A549 (cell line): ENCODE results near the gene BAIAP2L1.

Experiments used
- BHLHE40 ChIP-seq: IDR thresholded peaks from 2 replicates; pipeline ENCODE4 v1.6.1; 2012; ENCODE audit warnings: low read depth, low read length, inconsistent platforms
- CBX2 ChIP-seq: fragments of 200-600 bp; sonication (generic); IDR thresholded peaks from 2 replicates; pipeline ENCODE4 v1.6.1; 2016; ENCODE audit warnings: low read depth, mild to moderate bottlenecking, borderline replicate concordance
- EHMT2 ChIP-seq: fragments of 200-600 bp; sonication (generic); IDR thresholded peaks from 2 replicates; pipeline ENCODE4 v1.6.1; 2016; ENCODE audit warnings: antibody characterized with exemption, low read depth, mild to moderate bottlenecking, moderate library complexity
- JUNB ChIP-seq: fragments of >200 bp; sonication (Bioruptor Twin); formaldehyde crosslinking; IDR thresholded peaks from 2 replicates; pipeline ENCODE4 v1.6.1; 2016
- KDM1A ChIP-seq: fragments of 200-600 bp; sonication (generic); IDR thresholded peaks from 2 replicates; pipeline ENCODE4 v1.6.1; 2016; ENCODE audit warnings: low read depth, mild to moderate bottlenecking
- KDM5A ChIP-seq: fragments of 200-600 bp; sonication (generic); IDR thresholded peaks from 2 replicates; pipeline ENCODE4 v1.6.1; 2016; ENCODE audit warnings: antibody characterized with exemption, mild to moderate bottlenecking
- POLR2A ChIP-seq: IDR thresholded peaks from 2 replicates; pipeline ENCODE4 v1.6.1; 2012; ENCODE audit warnings: mild to moderate bottlenecking, low read length
- POLR2AphosphoS2 ChIP-seq: conservative IDR thresholded peaks from 2 replicates; pipeline ENCODE4 v1.6.1; 2012; ENCODE audit warnings: low read length, improper control_type of control experiment, inconsistent platforms
- RARB ChIP-seq: fragments of 250-450 bp; sonication (Bioruptor Pico); IDR thresholded peaks from 2 replicates; pipeline ENCODE4 v1.8.0; 2021; ENCODE audit warnings: mild to moderate bottlenecking, moderate library complexity
- REST ChIP-seq: fragments of 200-600 bp; sonication (generic); IDR thresholded peaks from 2 replicates; pipeline ENCODE4 v1.6.1; 2016; ENCODE audit warnings: antibody characterized with exemption, mild to moderate bottlenecking, moderate library complexity
- SMC3 ChIP-seq: fragments of >200 bp; sonication (Bioruptor Twin); formaldehyde crosslinking; IDR thresholded peaks from 3 replicates; pipeline ENCODE4 v1.6.1; 2018; ENCODE audit warnings: inconsistent platforms
- USF2 ChIP-seq: fragments of 450-650 bp; IDR thresholded peaks from 2 replicates; pipeline ENCODE4 v1.6.1; 2014; ENCODE audit warnings: antibody characterized with exemption
- TF ChIP-seq, protein P1 (sequence below): fragments of >200 bp; sonication (Bioruptor Twin); formaldehyde crosslinking; IDR thresholded peaks from 3 replicates; pipeline ENCODE4 v1.5.1; 2016
- TF ChIP-seq, protein P2 (sequence below): IDR thresholded peaks from 2 replicates; pipeline ENCODE4 v1.6.1; 2012

DNA sequence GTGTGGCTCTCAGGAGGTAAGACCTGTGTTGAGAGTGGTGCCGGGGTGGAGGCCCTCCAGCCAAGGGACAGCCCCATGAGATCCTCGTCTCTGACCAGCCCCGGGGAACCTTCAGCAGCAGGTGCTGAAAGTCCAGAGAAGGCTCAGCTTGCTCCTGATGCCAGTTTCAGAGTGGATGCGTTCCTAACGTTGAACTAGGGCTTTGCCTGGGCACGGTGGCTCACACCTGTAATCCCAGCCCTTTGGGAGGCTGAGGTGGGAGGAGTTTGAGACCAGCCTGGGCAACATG, 45.7 kb downstream of the BAIAP2L1 start:
- TF ChIP-seq POLR2A (no peak), REST (no peak), JUNB (no peak), USF2 (no peak), KDM5A (no peak), CBX2 (no peak), SMC3 (no peak), EHMT2 (no peak), BHLHE40 (no peak), KDM1A (no peak), POLR2AphosphoS2 (no peak), RARB (CRISPR knock-in tag) (no peak)
- TF ChIP-seq, protein P1, sequence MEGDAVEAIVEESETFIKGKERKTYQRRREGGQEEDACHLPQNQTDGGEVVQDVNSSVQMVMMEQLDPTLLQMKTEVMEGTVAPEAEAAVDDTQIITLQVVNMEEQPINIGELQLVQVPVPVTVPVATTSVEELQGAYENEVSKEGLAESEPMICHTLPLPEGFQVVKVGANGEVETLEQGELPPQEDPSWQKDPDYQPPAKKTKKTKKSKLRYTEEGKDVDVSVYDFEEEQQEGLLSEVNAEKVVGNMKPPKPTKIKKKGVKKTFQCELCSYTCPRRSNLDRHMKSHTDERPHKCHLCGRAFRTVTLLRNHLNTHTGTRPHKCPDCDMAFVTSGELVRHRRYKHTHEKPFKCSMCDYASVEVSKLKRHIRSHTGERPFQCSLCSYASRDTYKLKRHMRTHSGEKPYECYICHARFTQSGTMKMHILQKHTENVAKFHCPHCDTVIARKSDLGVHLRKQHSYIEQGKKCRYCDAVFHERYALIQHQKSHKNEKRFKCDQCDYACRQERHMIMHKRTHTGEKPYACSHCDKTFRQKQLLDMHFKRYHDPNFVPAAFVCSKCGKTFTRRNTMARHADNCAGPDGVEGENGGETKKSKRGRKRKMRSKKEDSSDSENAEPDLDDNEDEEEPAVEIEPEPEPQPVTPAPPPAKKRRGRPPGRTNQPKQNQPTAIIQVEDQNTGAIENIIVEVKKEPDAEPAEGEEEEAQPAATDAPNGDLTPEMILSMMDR = no peak
- TF ChIP-seq, protein P2, sequence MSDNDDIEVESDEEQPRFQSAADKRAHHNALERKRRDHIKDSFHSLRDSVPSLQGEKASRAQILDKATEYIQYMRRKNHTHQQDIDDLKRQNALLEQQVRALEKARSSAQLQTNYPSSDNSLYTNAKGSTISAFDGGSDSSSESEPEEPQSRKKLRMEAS = no peak
